Hindlimb muscle (tissue), 1 donor: ENCODE measurements around the gene MRPL1. TPM values are rescaled to one million over a fixed set of nuclear protein-coding genes. Genes with fewer than 3 reads are reported as not detected.
A peak's percentile ranks its signal among the peaks of the same experiment; 100 is the strongest.

ENCODE experiments used
- DNase-seq: peaks from one replicate; pipeline ENCODE4 v3.0.0-alpha.2; 2013
- polyA plus RNA-seq: library from polyadenylated mRNA; unstranded; fragments of 120-200 nt; gene quantifications from one replicate; pipeline ENCODE4 v1.2.1, GENCODE V29; 2013; ENCODE audit not compliant: insufficient read length

The MRPL1 gene
- polyA plus RNA-seq, 1 donor, result 57.0 TPM

- no peak for DNase-seq
Measured at GRCh38 chr4:77989968-77990367, 127.3 kb downstream of the MRPL1 start.

- no peak for DNase-seq
Measured at GRCh38 chr4:77990456-77990855, 127.8 kb downstream of the MRPL1 start.

GRCh38 chr4:77990904-77991358 lies 128.3 kb downstream of the MRPL1 start:
- no peak for DNase-seq

GRCh38 chr4:77992581-77992980 lies 130.0 kb downstream of the MRPL1 start:
- no peak for DNase-seq

GRCh38 chr4:77994194-77994721 lies 131.6 kb downstream of the MRPL1 start:
- peak; percentile 54 for DNase-seq

GRCh38 chr4:77996076-77996475 lies 133.4 kb downstream of the MRPL1 start:
- DNase-seq, result no peak

GRCh38 chr4:78001531-78001930 lies 138.9 kb downstream of the MRPL1 start:
- DNase-seq, result no peak

GRCh38 chr4:78002260-78002659 lies 139.6 kb downstream of the MRPL1 start:
- no peak for DNase-seq

Other genes starting within 250 kb of the MRPL1 start
- 35.4 TPM for gene CNOT6L, start 43.5 kb upstream of the MRPL1 start, polyA plus RNA-seq
- 4.6 TPM for gene FRAS1, start 194.5 kb downstream of the MRPL1 start, polyA plus RNA-seq